SKM-1 treated with dmso at 0.1 percent for 144 hours (cell line): ENCODE measurements around the gene NR1D2.

Source experiments
- DNase-seq: peaks from one replicate; lab custom pipeline; 2025; ENCODE audit not compliant: unreplicated experiment; lab: John Stamatoyannopoulos, UW

Gene NR1D2

DNA sequence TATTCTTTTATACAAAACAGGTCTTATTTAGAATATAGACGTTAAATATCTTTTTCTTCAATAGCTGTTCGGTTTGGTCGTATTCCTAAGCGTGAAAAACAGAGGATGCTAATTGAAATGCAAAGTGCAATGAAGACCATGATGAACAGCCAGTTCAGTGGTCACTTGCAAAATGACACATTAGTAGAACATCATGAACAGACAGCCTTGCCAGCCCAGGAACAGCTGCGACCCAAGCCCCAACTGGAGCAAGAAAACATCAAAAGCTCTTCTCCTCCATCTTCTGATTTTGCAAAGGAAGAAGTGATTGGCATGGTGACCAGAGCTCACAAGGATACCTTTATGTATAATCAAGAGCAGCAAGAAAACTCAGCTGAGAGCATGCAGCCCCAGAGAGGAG, 16.8 kb downstream of the NR1D2 start:
- no peak for DNase-seq

DNA sequence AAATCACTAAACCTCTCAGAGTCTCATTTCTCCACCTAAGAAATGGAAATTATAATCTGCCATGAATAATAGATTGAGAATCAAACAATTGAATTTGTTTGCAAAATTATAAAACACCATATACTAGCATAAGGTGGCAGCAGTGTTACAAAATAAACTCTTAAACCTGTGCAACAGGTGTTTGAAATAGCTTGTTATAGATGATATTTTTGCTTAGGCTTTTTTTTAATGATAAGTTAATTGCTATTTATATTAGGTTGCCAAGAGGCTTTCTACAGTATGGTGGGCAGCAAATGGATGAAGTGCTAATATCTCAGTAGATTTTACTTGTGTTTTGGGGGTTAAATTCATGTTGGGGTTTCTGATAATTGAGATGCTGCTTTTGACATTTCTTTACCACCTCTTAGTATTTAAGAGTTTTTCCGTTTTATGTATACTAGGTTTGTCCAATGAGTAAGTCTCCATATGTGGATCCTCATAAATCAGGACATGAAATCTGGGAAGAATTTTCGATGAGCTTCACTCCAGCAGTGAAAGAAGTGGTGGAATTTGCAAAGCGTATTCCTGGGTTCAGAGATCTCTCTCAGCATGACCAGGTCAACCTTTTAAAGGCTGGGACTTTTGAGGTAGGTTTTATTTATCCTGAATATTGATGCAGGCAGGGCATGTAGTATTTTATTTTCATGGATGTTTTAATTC, 19.6 kb downstream of the NR1D2 start:
- DNase-seq = no peak

GRCh38 chr3:23966328-23966727, 21.2 kb downstream of the NR1D2 start:
- no peak for DNase-seq

- no peak for DNase-seq
These were observed 23.5 kb downstream of the NR1D2 start for GRCh38 chr3:23968463-23969184.

DNA sequence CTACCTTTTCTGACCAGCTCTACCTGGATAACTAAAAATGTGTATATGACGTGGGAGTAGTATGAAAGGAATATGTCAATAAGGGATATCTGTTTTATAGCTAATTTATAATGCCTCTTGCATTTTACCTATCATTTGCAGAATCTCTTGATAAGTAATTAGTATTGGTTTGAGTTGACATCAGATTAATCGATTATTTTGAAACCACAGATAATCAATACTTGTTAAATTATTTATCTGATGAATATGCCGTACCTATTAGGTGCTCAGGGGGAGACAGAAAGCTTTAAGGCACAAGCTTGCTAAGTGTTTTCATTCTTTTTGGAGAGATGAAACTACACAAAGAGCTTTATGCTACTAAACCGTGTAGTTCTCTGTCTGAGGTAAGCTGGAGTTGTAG, 24.3 kb downstream of the NR1D2 start:
- no peak for DNase-seq

GRCh38 chr3:23971684-23972083, 26.6 kb downstream of the NR1D2 start:
- DNase-seq = no peak

DNA sequence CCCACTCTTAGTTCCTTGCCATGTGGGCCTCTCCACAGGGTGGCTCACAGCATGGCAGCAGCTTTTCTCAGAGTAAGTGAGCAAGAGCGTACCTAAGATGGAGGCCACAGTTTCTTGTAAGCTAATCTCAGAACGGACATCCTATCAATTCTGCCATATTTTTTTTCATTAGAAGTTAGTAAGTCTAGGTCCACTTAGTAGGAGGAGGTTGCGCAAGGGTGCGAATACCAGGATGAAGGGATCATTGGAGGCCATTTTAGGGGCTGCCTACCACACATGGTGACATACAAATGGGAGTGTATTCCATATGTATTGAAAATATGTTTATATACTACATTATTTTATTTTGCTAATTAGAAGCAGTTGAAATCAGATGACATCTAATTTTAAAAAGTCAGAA, 31.5 kb downstream of the NR1D2 start:
- DNase-seq = no peak

DNA sequence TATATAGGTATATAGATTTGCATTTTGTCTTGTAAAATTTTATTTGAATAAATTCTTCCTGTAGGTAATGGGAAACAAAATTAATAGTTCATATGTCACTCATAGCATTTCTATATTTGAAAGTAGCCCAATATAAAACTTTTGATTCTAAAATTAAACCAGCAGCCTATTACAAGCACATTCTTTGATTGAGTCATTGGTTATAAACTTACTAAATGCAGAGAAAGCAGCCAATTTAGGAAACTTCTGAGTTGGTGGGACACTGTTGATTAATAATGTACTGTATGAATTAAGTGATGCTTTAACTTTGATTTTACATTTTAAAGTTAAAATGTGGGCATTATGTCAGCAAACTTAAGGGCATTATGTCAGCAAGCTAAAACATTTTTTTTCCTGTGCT, 34.5 kb downstream of the NR1D2 start:
- no peak for DNase-seq

DNA sequence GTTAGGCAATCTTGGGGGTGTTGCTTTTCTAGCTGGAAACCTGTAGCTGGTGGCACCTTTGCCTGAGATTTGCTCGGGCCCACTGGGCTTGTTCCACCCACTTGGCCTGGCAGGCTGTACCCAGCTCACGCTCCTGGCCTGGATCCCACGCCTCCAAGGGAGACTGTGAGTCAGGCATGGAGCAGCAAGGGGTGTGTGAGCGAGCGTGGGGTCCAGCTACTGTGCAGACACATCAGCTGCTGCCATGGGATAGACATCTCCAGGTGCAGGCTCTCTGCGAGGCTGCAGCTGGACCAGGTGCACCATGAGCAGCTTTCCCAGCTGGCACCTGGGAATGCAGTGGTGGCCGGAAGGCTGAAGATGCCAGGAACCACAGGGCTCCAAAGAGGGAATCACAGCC, 36.0 kb downstream of the NR1D2 start:
- DNase-seq = no peak

- DNase-seq = no peak
These were observed 36.9 kb downstream of the NR1D2 start for GRCh38 chr3:23981955-23982354.

GRCh38 chr3:23984934-23985333, 39.8 kb downstream of the NR1D2 start:
- DNase-seq = no peak

DNA sequence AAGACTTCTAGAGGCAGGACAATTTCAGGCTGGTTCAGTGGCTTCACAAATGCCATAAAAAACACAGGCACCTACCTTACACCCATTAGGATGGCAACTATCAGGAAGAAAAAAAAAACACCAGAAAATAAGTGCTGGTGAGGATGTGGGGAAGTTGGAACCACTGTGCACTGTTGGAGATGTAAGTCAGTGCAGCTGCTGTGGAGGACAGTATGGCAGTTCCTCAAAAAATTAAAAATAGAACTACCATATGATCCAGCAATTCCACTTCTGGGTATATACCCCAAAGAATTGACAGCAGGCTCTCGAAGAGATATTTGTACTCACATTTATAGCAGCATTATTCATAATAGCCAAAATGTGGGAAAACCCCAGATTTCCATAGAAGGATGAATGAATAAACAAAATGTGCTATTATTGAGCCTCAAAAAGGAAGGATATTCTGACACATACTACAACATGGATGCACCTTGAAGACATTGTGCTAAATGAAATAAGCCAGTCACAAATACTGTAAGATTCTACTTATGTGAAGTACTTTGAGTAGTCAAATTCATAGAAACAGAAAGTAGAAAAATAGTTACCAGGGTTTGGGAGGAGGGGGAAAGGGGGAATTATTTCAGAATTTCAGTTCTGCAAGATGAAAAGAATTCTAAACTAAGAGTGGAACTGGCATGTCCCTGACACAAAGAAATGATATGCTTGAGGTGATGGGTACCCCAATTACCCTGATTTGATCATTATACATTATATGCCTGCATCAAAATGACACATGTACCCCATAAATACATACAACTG, 40.9 kb downstream of the NR1D2 start:
- DNase-seq = no peak

GRCh38 chr3:23987356-23987755, 42.3 kb downstream of the NR1D2 start:
- DNase-seq = peak; percentile 90

- no peak for DNase-seq
These were observed 46.2 kb downstream of the NR1D2 start for GRCh38 chr3:23991306-23991682.

GRCh38 chr3:23991683-23992628, 46.9 kb downstream of the NR1D2 start:
- DNase-seq = no peak

DNA sequence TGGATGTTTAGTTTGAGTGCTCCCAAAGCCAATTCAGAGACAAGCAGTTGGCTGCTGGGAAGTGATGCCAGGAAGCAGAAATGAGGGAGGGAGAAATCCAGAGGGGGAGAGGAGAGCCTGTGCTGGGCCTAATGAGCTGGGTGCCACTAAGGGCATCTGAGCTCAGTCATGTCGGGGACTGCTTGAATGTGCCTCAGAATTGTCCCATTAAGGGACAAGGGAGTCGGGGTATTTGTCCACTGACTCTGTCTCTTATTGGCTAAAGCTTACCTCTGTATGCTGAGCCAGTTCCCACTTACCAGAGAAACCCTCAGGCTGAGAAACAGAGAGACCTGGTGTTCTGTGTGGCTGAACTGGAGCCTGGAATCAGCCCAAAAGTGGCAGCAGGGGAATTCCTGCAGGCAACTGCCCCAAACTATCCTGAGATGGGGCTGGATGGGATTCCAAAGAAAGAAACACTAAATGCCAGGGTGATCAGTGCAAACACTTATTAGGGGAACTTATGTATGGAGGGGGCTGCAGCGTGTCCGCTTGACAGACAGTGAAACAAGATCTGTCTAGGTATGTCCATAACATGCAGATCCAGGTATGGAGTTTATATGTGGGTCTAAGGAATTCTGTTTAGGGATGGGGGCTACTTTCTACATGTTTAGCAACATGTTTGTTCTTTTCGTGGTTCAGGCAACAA, 48.6 kb downstream of the NR1D2 start:
- DNase-seq = no peak

DNA sequence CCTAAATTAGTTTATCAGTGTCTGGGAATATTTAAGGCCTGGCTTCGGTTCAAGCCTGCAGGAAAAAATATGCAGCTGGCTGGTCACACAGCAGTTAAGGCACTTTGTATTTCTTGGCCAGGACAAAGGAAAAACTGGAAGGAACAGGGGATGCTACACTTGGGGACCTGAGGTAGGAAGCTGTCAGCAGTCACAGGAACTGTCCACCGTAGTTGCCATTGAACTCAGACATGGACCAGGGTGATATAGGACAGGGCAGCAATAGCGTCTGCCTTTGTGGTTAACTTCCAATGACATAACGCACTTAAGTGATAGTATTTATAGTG, 49.1 kb downstream of the NR1D2 start:
- no peak for DNase-seq

DNA sequence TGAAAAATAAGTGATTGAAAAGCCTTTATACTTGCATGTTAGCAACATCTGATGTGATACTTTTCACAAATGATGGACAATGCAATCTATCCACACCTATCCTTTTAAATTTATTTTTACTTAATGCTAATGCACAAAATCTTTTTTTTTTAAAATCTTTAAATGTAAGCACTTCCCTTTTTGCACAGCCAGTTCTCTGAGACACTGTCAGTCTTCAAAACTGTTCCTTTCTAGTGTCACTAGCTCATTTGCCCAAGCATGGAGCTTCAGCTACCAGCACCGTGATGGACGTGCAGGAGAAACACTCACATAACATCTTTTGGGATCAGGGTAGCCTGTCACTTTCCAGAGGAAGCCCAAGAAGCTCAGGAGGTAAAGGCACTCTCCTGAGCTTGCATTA, 50.1 kb downstream of the NR1D2 start:
- DNase-seq = no peak

DNA sequence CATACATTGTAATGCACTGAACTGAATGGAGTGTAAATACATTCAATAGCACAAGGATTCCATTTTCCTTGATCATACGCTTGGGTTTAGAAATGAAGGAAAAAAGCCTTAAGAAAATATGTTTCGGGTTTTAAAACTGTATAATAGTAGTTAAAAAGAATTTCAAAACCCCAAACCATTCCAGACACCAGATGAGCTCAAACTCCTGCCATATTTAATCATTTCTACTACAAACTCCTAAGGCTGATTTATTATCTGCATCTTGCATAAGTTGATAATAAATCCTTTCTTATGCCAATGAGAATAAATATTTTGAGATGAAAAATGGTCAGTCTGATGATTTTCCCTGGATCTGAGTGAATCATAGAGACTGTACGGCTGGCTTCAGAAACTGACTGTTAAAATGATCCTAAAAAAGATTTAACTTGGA, 51.0 kb downstream of the NR1D2 start:
- no peak for DNase-seq

- DNase-seq = peak; percentile 25
These were observed 54.0 kb downstream of the NR1D2 start for GRCh38 chr3:23999012-23999641.
